T47D (cell line): ENCODE data around the gene ALG9.

Experiments used
- DNase-seq, 2 experiments: peaks; one replicate each; pipeline versions ENCODE4 v3.0.0 to v3.0.0-alpha.2; 2011 to 2012; ENCODE audit warnings: low read depth in 1 of 2, low spot score in 1 of 2
- JUND ChIP-seq: IDR thresholded peaks from 2 replicates; pipeline ENCODE4 v1.6.1; 2012; ENCODE audit warnings: low read depth
- in situ Hi-C: cut with HindIII; loops from 2 replicates; pipeline ENCODE4 v1.10.0; 2016; ENCODE audit warnings: low sequenced_read_pairs, low pct_unique_long_range_greater_than_20kb

Gene ALG9

GRCh38 chr11:111737444-111738210 lies 133.8 kb downstream of the ALG9 start:
- no peak for TF ChIP-seq JUND
- in situ Hi-C loops = no loop called here
- DNase-seq = no peak

- in situ Hi-C loops = no loop called here
- DNase-seq = no peak
- no peak for TF ChIP-seq JUND
Measured at GRCh38 chr11:111736621-111737443, 134.5 kb downstream of the ALG9 start.
